ENCODE measurements around the gene LINGO3. TPM values are rescaled to one million over a fixed set of nuclear protein-coding genes. Genes with fewer than 3 reads are reported as not detected.

The LINGO3 gene
- polyA plus RNA-seq, 1 experiment = not detected

- ChIA-PET POLR2A (no interaction called here), CTCF (interaction anchor here (0.6 kb wide), 1 partner anchor 41 kb away, joined by 3 read pairs; no protein-coding TSS in a partner anchor)
- Histone ChIP-seq H3K27ac (ENCODE audit: low read depth, low read length) (no peak overlapping the region), H3K4me3 (ENCODE audit: low read depth, low read length) (no peak overlapping the region), H3K9me3 (ENCODE audit: control insufficient read depth, insufficient read depth, low read length) (peaks cover 17% of the 10 kb centered on the region), H3K27me3 (ENCODE audit: control insufficient read depth, insufficient read depth, low read length) (no peaks in the 10 kb centered on the region)
- DNase-seq (ENCODE audit: low read depth, low spot score) = no peak
- TF ChIP-seq CTCF (IDR thresholded peaks at IDR 0.05; ENCODE audit: low read depth, low read length) = no peak
Observed at GRCh38 chr19:2333027-2333806, 25.3 kb upstream of the LINGO3 start.

- TF ChIP-seq CTCF (IDR thresholded peaks at IDR 0.05; ENCODE audit: low read depth, low read length) = no peak
- ChIA-PET POLR2A (no interaction called here), CTCF (no interaction called here)
- Histone ChIP-seq H3K4me3 (ENCODE audit: low read depth, low read length) (no peak overlapping the region), H3K9me3 (ENCODE audit: control insufficient read depth, insufficient read depth, low read length) (peaks cover 17% of the 10 kb centered on the region), H3K27me3 (ENCODE audit: control insufficient read depth, insufficient read depth, low read length) (no peaks in the 10 kb centered on the region), H3K27ac (ENCODE audit: low read depth, low read length) (no peak overlapping the region)
- no peak for DNase-seq (ENCODE audit: low read depth, low spot score)
Observed at GRCh38 chr19:2332341-2333026, 24.5 kb upstream of the LINGO3 start.

GRCh38 chr19:2331601-2332246 lies 23.8 kb upstream of the LINGO3 start:
- TF ChIP-seq CTCF (IDR thresholded peaks at IDR 0.05; ENCODE audit: low read depth, low read length) = no peak
- H3K4me3 ChIP-seq (ENCODE audit: low read depth, low read length) = no peak overlapping the region
- no peak for DNase-seq (ENCODE audit: low read depth, low spot score)
- ChIA-PET POLR2A (no interaction called here), CTCF (no interaction called here)
- no peaks in the 10 kb centered on the region for H3K27me3 ChIP-seq (ENCODE audit: control insufficient read depth, insufficient read depth, low read length)
- H3K9me3 ChIP-seq (ENCODE audit: control insufficient read depth, insufficient read depth, low read length) = peaks cover 17% of the 10 kb centered on the region
- H3K27ac ChIP-seq (ENCODE audit: low read depth, low read length) = no peak overlapping the region

- TF ChIP-seq CTCF (IDR thresholded peaks at IDR 0.05; ENCODE audit: low read depth, low read length) = no peak
- POLR2A ChIA-PET = no interaction called here
- CTCF ChIA-PET = interaction anchor here (0.6 to 1.5 kb wide), 2 partner anchors 15 to 95 kb away, joined by 3 to 5 read pairs; partner anchors contain the start of gene PLEKHJ1
Observed at GRCh38 chr19:2330632-2331284, 22.8 kb upstream of the LINGO3 start.

More at GRCh38 chr19:2330632-2331284, 22.8 kb upstream of the LINGO3 start:
- Histone ChIP-seq H3K27me3 (ENCODE audit: control insufficient read depth, insufficient read depth, low read length) (no peaks in the 10 kb centered on the region), H3K4me3 (ENCODE audit: low read depth, low read length) (no peak overlapping the region), H3K27ac (ENCODE audit: low read depth, low read length) (no peak overlapping the region), H3K9me3 (ENCODE audit: control insufficient read depth, insufficient read depth, low read length) (peaks cover 17% of the 10 kb centered on the region)
- DNase-seq (ENCODE audit: low read depth, low spot score) = no peak

Measured in AG04450 (cell line).